LNCaP clone FGC (cell line): ENCODE data around the gene RIT2.

ENCODE experiments used
- DNase-seq: peaks from one replicate; pipeline ENCODE4 v3.0.0-alpha.2; 2011; ENCODE audit warnings: low read depth
- H3K4me3 ChIP-seq: 2 replicates; pipeline ENCODE4 v1.5.1; 2011; ENCODE audit warnings: mild to moderate bottlenecking, low read depth, low read length, control low read depth
- TF ChIP-seq, protein P1 (sequence below): IDR thresholded peaks from 2 replicates; pipeline ENCODE4 v1.5.1; 2012; ENCODE audit warnings: mild to moderate bottlenecking; ENCODE audit not compliant: control insufficient read depth, insufficient read depth; ENCODE audit errors: extremely low read depth

RIT2 gene

GRCh38 chr18:42915299-42915698 is 200.2 kb downstream of the RIT2 start:
- TF ChIP-seq, protein P1, sequence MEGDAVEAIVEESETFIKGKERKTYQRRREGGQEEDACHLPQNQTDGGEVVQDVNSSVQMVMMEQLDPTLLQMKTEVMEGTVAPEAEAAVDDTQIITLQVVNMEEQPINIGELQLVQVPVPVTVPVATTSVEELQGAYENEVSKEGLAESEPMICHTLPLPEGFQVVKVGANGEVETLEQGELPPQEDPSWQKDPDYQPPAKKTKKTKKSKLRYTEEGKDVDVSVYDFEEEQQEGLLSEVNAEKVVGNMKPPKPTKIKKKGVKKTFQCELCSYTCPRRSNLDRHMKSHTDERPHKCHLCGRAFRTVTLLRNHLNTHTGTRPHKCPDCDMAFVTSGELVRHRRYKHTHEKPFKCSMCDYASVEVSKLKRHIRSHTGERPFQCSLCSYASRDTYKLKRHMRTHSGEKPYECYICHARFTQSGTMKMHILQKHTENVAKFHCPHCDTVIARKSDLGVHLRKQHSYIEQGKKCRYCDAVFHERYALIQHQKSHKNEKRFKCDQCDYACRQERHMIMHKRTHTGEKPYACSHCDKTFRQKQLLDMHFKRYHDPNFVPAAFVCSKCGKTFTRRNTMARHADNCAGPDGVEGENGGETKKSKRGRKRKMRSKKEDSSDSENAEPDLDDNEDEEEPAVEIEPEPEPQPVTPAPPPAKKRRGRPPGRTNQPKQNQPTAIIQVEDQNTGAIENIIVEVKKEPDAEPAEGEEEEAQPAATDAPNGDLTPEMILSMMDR = no peak
- no peak overlapping the region for H3K4me3 ChIP-seq
- no peak for DNase-seq

GRCh38 chr18:42914476-42914875 is 201.0 kb downstream of the RIT2 start:
- H3K4me3 ChIP-seq = no peak overlapping the region
- TF ChIP-seq, protein P1 = no peak
- DNase-seq = no peak

- DNase-seq = no peak
- TF ChIP-seq, protein P1 = no peak
- H3K4me3 ChIP-seq = no peak overlapping the region
These were observed 206.4 kb downstream of the RIT2 start for GRCh38 chr18:42909095-42909494.

DNA sequence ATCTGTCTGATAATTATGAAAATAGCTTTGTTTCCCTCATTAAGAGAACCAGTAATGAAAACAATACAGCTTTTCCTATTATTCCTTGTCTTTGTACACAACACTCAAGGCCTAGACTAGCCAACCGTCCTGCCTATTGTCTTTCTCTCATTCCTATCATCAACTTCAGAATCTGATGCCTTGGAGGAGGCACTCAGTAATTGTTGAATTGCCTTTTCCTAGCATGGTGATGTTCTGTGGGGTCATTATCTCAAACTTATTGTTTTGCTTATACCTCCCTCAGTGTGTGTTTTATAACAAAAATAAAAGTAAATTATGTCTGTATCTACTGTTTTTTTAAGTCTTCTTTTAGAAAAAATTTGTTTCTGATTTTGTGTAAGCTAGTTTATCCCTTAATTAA is 208.7 kb downstream of the RIT2 start:
- TF ChIP-seq, protein P1 = no peak
- no peak overlapping the region for H3K4me3 ChIP-seq
- DNase-seq = no peak

DNA sequence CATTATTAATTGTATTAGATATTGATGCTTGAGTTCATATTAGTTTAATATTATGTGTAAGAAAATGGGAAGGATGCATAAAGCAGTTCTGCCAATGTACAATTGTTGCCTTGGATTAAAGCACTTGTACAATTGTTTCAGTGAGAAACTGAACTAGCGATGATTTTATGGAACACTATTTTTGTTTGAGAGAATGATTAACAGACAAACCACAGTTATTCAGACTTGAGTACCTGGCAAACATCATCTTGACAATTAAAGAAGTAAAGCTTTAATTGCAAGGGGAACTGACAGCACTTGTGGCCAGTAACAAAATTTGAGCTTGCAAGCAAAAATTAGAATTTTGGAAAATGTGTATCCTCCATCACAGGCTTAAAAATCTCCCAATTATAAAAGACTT is 214.3 kb downstream of the RIT2 start:
- no peak overlapping the region for H3K4me3 ChIP-seq
- TF ChIP-seq, protein P1 = no peak
- no peak for DNase-seq

DNA sequence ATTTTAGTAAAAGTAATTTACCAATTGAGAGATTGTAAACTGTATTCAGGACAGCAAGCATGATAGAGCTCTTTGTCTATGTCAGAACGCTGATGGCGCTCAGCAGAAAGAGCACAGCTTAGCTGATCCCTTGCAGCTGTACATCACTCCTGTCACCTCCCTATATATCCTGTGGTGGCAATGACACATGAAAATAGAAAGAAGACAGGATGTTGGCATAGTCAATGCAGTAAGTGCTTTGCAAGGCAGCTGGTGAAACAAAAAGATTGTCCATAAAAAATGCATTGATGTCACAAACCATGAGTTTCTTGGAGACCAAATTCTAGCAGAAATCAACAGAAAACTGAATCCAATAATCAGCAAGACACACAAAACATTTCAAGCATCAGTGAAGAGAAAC is 221.5 kb downstream of the RIT2 start:
- no peak for DNase-seq
- H3K4me3 ChIP-seq = no peak overlapping the region
- TF ChIP-seq, protein P1 = no peak

GRCh38 chr18:42892181-42892580 is 223.3 kb downstream of the RIT2 start:
- H3K4me3 ChIP-seq = no peak overlapping the region
- TF ChIP-seq, protein P1 = no peak
- DNase-seq = no peak
